DMS 273 (cell line): Measurements from ENCODE around the gene C12orf42.
A peak's percentile ranks its signal among the peaks of the same experiment; 100 is the strongest.
"Not testable (repeated sequence)": the region's sequence is repeated elsewhere in the genome, so short reads cannot be mapped to it uniquely, and the experiment has no call there.

Experiments
- DNase-seq: peaks from one replicate; lab custom pipeline; 2025; ENCODE audit not compliant: unreplicated experiment; lab: John Stamatoyannopoulos, UW

Gene C12orf42

GRCh38 chr12:103498990-103499389 lies 3.2 kb upstream of the C12orf42 start:
- no peak for DNase-seq

DNA sequence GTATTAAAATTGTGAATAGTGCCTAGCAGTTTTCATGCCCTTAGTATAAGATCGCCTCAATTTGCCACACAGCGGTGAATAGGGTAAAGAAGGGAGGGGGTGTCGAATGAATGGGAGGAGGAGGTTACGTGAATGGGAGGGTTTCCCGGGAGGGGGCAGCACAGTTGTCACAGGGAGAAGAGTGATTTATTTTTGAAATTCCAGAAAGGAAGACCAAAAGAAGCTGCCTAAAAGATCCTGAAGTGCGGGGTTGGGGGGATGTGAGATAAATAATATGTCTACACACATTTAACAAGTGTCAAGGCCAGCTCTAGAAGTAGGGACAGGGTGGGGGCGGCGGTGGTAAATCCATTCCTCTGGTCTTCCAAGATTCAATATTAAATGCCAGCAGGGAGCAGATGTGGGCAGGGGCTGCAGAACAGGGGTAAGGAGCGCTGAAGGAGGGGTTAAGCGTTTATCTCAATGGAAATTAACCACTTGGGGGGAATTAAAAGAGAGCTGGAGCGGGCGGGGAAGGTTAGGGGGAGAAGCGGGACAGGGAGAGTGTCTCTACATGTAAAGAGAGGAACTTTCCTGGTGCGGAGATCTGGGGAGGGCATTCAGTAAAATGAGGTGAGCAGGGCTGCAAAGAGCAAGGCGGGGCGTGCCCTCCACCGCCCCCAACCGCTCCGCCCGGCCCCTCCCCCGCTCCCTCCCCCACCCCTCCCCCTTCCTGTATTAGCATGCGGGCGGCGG lies 867 bp downstream of the C12orf42 start:
- DNase-seq, result peak; percentile 20

DNA sequence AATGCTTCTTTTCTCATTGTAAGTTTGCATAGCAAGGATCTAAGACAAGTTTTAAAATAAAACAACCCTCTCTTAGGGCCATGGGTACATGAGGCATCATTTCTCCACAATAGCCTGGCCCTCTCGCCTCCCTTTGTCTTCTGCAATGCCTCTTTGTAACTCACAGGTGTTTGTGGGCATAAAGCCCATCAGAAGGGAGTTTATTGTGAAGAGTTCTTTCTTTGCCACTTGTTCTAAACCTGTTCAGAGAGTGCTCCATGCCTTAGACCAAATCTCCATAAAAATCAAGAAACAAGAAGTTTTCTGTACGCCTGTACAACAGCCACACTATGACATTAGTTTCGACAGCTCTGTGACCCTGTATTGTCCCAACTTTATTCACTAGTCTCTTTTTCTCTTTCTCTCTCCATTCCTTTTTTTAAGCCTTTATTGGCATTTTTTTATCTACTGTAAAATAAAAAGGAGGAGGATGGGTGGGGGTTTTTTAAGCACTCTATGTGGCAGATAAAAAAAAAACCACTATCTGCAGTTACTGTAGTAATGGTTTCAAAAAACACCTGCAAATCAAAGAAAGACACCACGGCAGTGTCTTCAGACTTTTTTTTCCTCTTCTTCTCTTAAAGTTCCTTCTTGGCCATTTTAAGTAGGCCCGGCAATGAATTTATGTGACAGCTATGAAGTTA lies 1.6 kb downstream of the C12orf42 start:
- DNase-seq, result no peak

DNA sequence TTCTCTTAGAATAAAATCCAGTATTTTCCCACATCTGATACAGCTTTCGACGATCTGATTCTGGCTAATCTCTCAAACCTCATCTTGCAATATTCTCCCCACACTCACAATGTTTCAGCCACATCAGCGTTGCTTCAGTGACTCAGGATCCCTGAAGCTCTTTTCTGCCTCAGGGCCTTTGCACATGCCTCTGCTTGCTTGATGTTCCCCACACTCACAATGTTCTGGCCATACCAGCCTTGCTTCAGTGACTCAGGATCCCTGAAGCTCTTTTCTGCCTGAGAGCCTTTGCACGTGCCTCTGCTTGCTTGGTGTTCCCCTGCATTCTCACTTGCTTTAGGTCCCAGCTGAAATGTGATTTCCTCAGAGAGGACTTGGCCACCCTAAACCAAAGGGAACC lies 2.6 kb downstream of the C12orf42 start:
- DNase-seq, result no peak

DNA sequence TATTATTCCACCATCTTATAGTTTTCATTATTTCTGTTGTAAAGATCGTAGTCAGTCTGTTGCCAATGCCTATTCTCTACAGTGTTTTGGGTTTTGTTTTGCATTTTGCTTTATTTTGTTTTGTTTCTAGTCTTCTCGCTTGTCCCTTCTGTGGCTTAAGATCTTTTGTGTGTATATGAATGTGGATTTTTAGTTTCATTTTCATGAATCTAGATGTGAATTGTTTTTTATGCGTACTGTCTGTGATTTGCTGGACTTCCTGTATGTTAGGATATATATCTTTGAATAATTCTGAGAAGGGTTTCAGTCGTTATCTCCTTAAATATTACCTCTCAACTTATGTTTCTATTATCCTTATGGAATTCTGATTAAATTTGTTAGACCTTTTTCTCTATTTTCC lies 13.4 kb downstream of the C12orf42 start:
- DNase-seq, result no peak

DNA sequence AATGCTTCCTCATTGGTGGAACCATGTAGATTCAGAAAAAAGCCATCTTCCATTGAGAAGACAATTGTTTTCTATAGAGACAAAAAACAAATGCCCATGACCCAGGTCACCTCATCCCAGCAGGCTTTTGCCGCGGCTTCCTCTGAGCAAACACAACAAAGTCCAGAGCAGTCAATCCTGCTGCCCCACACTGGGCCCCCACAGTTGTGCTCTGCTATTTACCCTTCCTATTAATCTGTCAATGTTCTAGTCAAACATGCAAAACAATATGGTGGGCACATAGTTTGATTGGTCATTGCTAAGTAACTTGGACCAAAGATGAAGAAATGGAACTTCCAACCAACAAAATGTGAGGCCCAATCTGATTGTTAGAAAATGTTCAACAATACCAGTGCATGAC lies 20.7 kb downstream of the C12orf42 start:
- no peak for DNase-seq

- DNase-seq, result no peak
Measured at GRCh38 chr12:103470664-103471063, 25.1 kb downstream of the C12orf42 start.

DNA sequence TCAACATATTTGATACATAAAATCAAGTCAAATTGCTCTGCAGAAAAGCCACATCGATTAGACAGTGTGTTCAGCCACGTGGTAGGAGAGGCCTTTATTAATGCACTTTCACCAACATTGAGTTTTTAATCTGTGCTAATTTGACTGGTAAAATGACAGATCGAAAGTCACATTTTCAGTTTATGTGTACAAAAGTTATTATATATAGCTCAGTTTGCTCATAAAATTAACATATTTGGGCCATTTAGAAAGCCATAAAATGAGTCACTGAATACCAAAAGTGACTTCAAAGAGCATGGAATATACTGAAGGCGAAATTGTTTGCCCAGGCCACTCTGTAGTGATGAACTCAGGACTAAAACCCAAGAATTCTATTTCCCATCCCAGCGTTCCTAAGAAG lies 26.0 kb downstream of the C12orf42 start:
- DNase-seq, result no peak

DNA sequence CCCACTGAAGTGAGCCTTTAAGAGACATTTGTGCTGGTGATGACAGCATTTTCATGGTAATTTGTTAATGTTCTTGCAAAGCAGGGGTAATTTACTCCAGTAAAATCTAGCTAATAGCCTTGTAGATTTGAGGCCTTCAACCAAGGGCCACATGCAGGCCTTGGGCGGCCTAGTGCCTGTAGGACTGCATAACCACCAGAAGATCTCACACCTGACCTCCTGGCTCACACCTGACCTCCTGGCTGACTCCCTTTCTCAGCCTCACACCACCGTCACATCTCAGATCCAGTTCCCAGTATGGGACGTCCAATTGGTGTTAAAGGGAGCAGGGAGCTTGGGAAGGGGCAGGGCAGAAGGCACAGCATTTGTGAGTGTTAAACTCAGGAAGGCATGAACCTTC lies 26.9 kb downstream of the C12orf42 start:
- no peak for DNase-seq

- no peak for DNase-seq
Measured at GRCh38 chr12:103462675-103463074, 33.1 kb downstream of the C12orf42 start.

GRCh38 chr12:103457471-103457870 lies 38.3 kb downstream of the C12orf42 start:
- DNase-seq, result no peak

- DNase-seq, result no peak
Measured at GRCh38 chr12:103456006-103456405, 39.8 kb downstream of the C12orf42 start.

DNA sequence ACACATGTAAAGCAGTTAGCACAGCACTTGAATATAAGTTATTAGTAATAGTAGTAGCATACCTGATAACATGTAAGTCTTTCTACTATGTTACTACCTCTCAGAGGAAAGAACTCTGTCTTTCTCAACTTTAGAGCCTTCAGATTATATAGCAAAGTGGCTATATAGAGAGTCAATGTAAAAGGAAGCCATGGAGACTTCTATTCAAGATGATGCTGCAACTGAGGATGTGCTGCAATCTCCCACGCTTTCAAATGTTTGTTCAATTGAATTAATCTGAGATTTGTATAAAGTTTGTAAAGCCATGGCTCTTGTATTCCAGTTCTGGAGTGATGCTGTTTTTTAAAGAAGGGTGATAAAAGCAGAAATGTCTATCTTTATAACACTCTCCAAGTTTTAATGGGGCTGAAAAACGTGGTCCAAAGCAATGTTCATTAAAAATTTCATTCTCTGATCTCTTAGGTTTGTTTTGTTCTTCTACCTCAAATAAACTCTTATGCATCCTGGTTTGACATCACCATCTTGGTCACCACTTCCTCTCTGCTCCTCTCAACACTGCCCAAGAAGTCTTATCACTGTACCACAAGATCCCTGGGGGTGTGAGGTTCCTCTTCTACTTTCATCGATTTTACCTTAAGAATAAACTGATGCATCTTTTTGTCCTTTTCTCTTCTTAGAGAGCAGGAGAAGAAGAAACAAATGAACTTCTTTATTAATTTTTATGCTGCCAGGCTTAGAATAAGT lies 40.6 kb downstream of the C12orf42 start:
- no peak for DNase-seq

DNA sequence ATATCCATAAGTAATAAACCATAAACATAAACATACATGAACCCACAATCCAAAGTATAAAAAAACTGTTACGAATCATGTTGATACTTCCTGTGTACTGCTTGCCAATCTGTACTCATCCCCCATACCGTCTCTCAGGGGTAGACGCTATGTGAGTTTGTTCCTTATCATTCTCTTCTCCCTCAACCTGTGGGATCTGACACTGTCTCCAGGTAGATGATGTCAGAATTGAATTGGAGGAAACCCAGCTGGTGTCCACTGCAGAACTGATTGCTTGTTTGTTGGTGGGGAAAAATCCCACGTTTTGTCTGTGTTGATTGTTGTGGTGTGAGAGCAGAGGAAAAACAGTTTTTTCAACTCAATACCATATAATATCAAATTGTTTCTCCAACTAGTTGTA lies 50.8 kb downstream of the C12orf42 start:
- DNase-seq, result no peak

DNA sequence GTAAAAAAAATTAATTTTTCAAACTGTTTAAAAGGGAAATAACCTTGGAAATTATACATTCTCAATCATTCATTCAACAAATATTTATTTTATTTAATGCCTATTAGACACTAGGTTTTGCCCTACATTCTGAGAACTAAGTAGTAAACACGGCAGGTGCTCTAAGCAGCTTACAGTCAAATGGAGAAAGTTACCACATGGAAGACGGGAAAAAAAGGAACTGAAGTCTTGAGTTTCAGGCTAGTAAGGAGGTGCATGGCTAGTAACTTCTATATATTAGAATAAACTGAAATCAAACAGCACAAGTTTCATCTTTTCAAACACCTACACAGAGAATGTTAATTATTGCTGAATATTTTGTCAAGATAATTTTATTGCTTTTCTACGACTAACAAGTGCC lies 52.9 kb downstream of the C12orf42 start:
- no peak for DNase-seq

GRCh38 chr12:103442182-103442555 lies 53.6 kb downstream of the C12orf42 start:
- DNase-seq, result no peak

DNA sequence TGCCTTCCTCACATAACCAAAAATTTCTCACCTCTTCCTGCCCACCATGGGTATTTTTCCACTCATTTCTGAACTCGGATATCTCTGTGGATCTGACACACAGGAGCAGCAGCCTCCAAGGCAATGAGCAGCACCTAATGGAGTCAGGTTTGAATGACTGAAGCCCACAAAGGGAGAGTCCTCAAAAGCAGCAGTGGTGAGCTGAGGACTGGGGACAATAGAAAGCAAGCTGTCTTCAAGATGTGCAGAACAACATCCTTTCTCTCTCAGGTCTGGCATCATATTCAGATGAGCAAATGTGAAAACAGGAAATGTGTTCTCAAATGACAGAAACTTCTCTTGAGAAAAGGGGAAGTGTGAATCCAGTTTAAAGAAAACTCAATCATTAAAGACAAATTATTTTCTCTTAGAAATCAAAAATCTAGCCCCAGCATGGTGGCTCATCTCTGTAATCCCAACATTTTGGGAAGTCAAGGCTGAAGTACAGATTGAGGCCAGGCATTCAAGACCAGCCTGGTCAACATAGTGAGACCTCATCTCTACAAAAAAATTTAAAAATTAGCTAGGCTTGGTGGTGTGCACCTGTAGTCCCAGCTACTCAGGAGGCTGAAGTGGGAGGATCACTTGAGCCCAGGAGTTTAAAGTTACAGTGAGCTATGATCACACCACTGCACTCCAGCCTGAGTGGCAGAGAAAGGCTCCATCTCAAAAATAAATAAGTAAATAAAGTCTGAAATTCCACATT lies 54.2 kb downstream of the C12orf42 start:
- DNase-seq, result no peak

- not testable (repeated sequence) for DNase-seq
Measured at GRCh38 chr12:103434165-103435105, 61.3 kb downstream of the C12orf42 start.

- no peak for DNase-seq
Measured at GRCh38 chr12:103431950-103432349, 63.8 kb downstream of the C12orf42 start.

- no peak for DNase-seq
Measured at GRCh38 chr12:103431387-103431786, 64.4 kb downstream of the C12orf42 start.
